HG02938 (cell line): Measurements from ENCODE around the gene USB1.
"Not testable (repeated sequence)": the region's sequence is repeated elsewhere in the genome, so short reads cannot be mapped to it uniquely, and the experiment has no call there.

Source experiments
- ATAC-seq: cut with Tn5 transposase; IDR thresholded peaks from one replicate; pipeline ENCODE4 v1.9.1; 2021; ENCODE audit warnings: mild to moderate bottlenecking, moderate library complexity; ENCODE audit not compliant: unreplicated experiment

Gene USB1

GRCh38 chr16:57969451-57970123, 31.6 kb upstream of the USB1 start:
- no peak for ATAC-seq

- ATAC-seq = no peak
Measured at GRCh38 chr16:57970319-57970718, 30.9 kb upstream of the USB1 start.

GRCh38 chr16:57970970-57971369, 30.2 kb upstream of the USB1 start, which contains the start of gene CNGB1:
TSS of gene CNGB1 (minus strand) at chr16:57971128. CDS start at chr16:57967286, 3,842 bp downstream.
- no peak for ATAC-seq

- no peak for ATAC-seq
Measured at GRCh38 chr16:57971848-57972247, 29.4 kb upstream of the USB1 start.

- no peak for ATAC-seq
Measured at GRCh38 chr16:57972306-57972705, 28.9 kb upstream of the USB1 start.

GRCh38 chr16:57976331-57976796, 24.8 kb upstream of the USB1 start:
- no peak for ATAC-seq

GRCh38 chr16:57977418-57978069, 23.7 kb upstream of the USB1 start:
- no peak for ATAC-seq

- ATAC-seq = not testable (repeated sequence)
Measured at GRCh38 chr16:57978070-57978465, 23.1 kb upstream of the USB1 start.

- no peak for ATAC-seq
Measured at GRCh38 chr16:57979006-57979585, 22.1 kb upstream of the USB1 start.

GRCh38 chr16:57981636-57982035, 19.6 kb upstream of the USB1 start:
- ATAC-seq = no peak

- no peak for ATAC-seq
Measured at GRCh38 chr16:57982385-57982784, 18.8 kb upstream of the USB1 start.

GRCh38 chr16:57984443-57985203, 16.6 kb upstream of the USB1 start:
- peak; percentile 72 for ATAC-seq

GRCh38 chr16:57985204-57986181, 15.7 kb upstream of the USB1 start:
- ATAC-seq = no peak

- ATAC-seq = no peak
Measured at GRCh38 chr16:57986196-57986595, 15.0 kb upstream of the USB1 start.

- no peak for ATAC-seq
Measured at GRCh38 chr16:57987441-57988177, 13.6 kb upstream of the USB1 start.

GRCh38 chr16:57988929-57989328, 12.3 kb upstream of the USB1 start:
- no peak for ATAC-seq

- ATAC-seq = no peak
Measured at GRCh38 chr16:57991551-57992059, 9.6 kb upstream of the USB1 start.

- no peak for ATAC-seq
Measured at GRCh38 chr16:57992084-57992483, 9.1 kb upstream of the USB1 start.

- no peak for ATAC-seq
Measured at GRCh38 chr16:57993438-57993837, 7.8 kb upstream of the USB1 start.
